WTC11 (cell line): Measurements from ENCODE around the gene ZFP2. TPM values are rescaled to one million over a fixed set of nuclear protein-coding genes. Genes with fewer than 3 reads are reported as not detected.

ENCODE experiments used
- ATAC-seq: fragments of 200-7000 bp; cut with Tn5 transposase; 2 replicates; pipeline ENCODE4 v1.10.0; 2021; ENCODE audit warnings: mild to moderate bottlenecking, moderate library complexity
- CTCF ChIA-PET: fragments of 300-600 bp; sonication (Branson Sonifier 250); formaldehyde crosslinking; loops from one replicate; lab custom pipeline; 2021; ENCODE audit warnings: antibody characterized with exemption; lab: Charles Lee
- POLR2A ChIA-PET: fragments of 350-600 bp; sonication (Branson Sonifier 250); formaldehyde crosslinking; loops from one replicate; lab custom pipeline; 2021; ENCODE audit warnings: antibody characterized with exemption; lab: Charles Lee
- DNase-seq: peaks from one replicate; pipeline ENCODE4 v3.0.0; 2021; ENCODE audit warnings: low spot score
- H3K27ac Mint-ChIP-seq: 2 replicates; pipeline ENCODE4 v1.8.0; 2021; ENCODE audit warnings: mixed read lengths
- H3K27me3 Mint-ChIP-seq: 2 replicates; pipeline ENCODE4 v1.8.0; 2021; ENCODE audit warnings: low read depth, mild to moderate bottlenecking, moderate library complexity, mixed read lengths
- H3K36me3 Mint-ChIP-seq: 2 replicates; pipeline ENCODE4 v1.8.0; 2021; ENCODE audit warnings: mixed read lengths
- H3K4me1 Mint-ChIP-seq: 2 replicates; pipeline ENCODE4 v1.8.0; 2022; ENCODE audit warnings: mixed read lengths
- H3K4me3 Mint-ChIP-seq: 2 replicates; pipeline ENCODE4 v1.8.0; 2021; ENCODE audit warnings: mild to moderate bottlenecking, moderate library complexity, mixed read lengths
- H3K9me3 Mint-ChIP-seq: 2 replicates; pipeline ENCODE4 v1.8.0; 2021; ENCODE audit warnings: mixed read lengths
- ARID4B ChIP-seq: sonication (generic); formaldehyde crosslinking; IDR thresholded peaks from 2 replicates; pipeline ENCODE4 v1.8.0; 2023; ENCODE audit warnings: missing genetic modification reagents, mild to moderate bottlenecking, borderline replicate concordance
- ATF6 ChIP-seq: sonication (generic); formaldehyde crosslinking; IDR thresholded peaks from 2 replicates; pipeline ENCODE4 v1.8.1; 2023; ENCODE audit warnings: mild to moderate bottlenecking, missing genetic modification reagents
- CREM ChIP-seq: sonication (generic); formaldehyde crosslinking; IDR thresholded peaks from 2 replicates; pipeline ENCODE4 v1.8.1; 2022; ENCODE audit warnings: mild to moderate bottlenecking, missing genetic modification reagents, moderate library complexity
- E2F5 ChIP-seq: sonication (generic); formaldehyde crosslinking; IDR thresholded peaks from 2 replicates; pipeline ENCODE4 v1.8.1; 2022; ENCODE audit warnings: mild to moderate bottlenecking, moderate library complexity, missing genetic modification reagents
- ELF4 ChIP-seq: sonication (generic); formaldehyde crosslinking; IDR thresholded peaks from 2 replicates; pipeline ENCODE4 v1.8.1; 2022; ENCODE audit warnings: low read depth, mild to moderate bottlenecking, moderate library complexity, missing genetic modification reagents
- ERG ChIP-seq: fragments of 250-450 bp; sonication (Bioruptor Pico); IDR thresholded peaks from 2 replicates; pipeline ENCODE4 v1.8.0; 2021; ENCODE audit warnings: mild to moderate bottlenecking
- ESRRA ChIP-seq: sonication (generic); formaldehyde crosslinking; IDR thresholded peaks from 2 replicates; pipeline ENCODE4 v1.8.1; 2022; ENCODE audit warnings: mild to moderate bottlenecking, missing genetic modification reagents, borderline replicate concordance
- FOXP1 ChIP-seq: sonication (generic); formaldehyde crosslinking; IDR thresholded peaks from 2 replicates; pipeline ENCODE4 v1.8.0; 2022; ENCODE audit warnings: missing genetic modification reagents, mild to moderate bottlenecking, moderate library complexity, borderline replicate concordance
- JAZF1 ChIP-seq: fragments of 250-450 bp; sonication (Bioruptor Pico); IDR thresholded peaks from 2 replicates; pipeline ENCODE4 v1.9.0; 2021; ENCODE audit warnings: moderate library complexity, mild to moderate bottlenecking, inconsistent platforms
- JUN ChIP-seq: sonication (generic); formaldehyde crosslinking; IDR thresholded peaks from 2 replicates; pipeline ENCODE4 v1.8.0; 2023; ENCODE audit warnings: mild to moderate bottlenecking, missing genetic modification reagents
- NFE2L1 ChIP-seq: sonication (generic); formaldehyde crosslinking; IDR thresholded peaks from 2 replicates; pipeline ENCODE4 v1.8.1; 2023; ENCODE audit warnings: missing genetic modification reagents
- NR3C1 ChIP-seq: sonication (generic); formaldehyde crosslinking; conservative IDR thresholded peaks from 2 replicates; pipeline ENCODE4 v1.8.1; 2023; ENCODE audit warnings: low read depth, mild to moderate bottlenecking, missing genetic modification reagents
- SP1 ChIP-seq: sonication (generic); formaldehyde crosslinking; conservative IDR thresholded peaks from 2 replicates; pipeline ENCODE4 v1.8.1; 2022; ENCODE audit warnings: missing genetic modification reagents
- TCF7 ChIP-seq: sonication (generic); formaldehyde crosslinking; IDR thresholded peaks from 2 replicates; pipeline ENCODE4 v1.8.0; 2022; ENCODE audit warnings: mild to moderate bottlenecking, low read depth, missing genetic modification reagents, moderate library complexity
- USF2 ChIP-seq: sonication (generic); formaldehyde crosslinking; IDR thresholded peaks from 2 replicates; pipeline ENCODE4 v1.8.1; 2023; ENCODE audit warnings: mild to moderate bottlenecking, missing genetic modification reagents, moderate library complexity
- ZBTB43 ChIP-seq: sonication (generic); formaldehyde crosslinking; IDR thresholded peaks from 2 replicates; pipeline ENCODE4 v1.8.1; 2023; ENCODE audit warnings: mild to moderate bottlenecking, missing genetic modification reagents
- ZNF219 ChIP-seq: sonication (generic); formaldehyde crosslinking; IDR thresholded peaks from 2 replicates; pipeline ENCODE4 v1.8.0; 2023; ENCODE audit warnings: missing genetic modification reagents, mild to moderate bottlenecking, borderline replicate concordance
- ZNF423 ChIP-seq: fragments of 250-450 bp; sonication (Bioruptor Pico); IDR thresholded peaks from 2 replicates; pipeline ENCODE4 v2.1.2; 2022; ENCODE audit warnings: mild to moderate bottlenecking, moderate library complexity
- ZSCAN18 ChIP-seq: fragments of 250-450 bp; sonication (Bioruptor Pico); IDR thresholded peaks from 2 replicates; pipeline ENCODE4 v2.1.2; 2022; ENCODE audit warnings: mild to moderate bottlenecking, moderate library complexity
- total RNA-seq: library from RNA; stranded (reverse); gene quantifications from 3 replicates; pipeline ENCODE4 v1.2.3, GENCODE V29; 2021

ZFP2 gene
- total RNA-seq, 1 experiment from 2014 or later = 1.0 TPM

GRCh38 chr5:178869577-178869976, 26.1 kb upstream of the ZFP2 start (continued):
- TF ChIP-seq ATF6 (no peak), ELF4 (CRISPR knock-in tag) (no peak), E2F5 (CRISPR knock-in tag) (no peak), CREM (CRISPR knock-in tag) (no peak), ZSCAN18 (CRISPR knock-in tag) (no peak)

GRCh38 chr5:178870411-178870810, 25.3 kb upstream of the ZFP2 start:
- DNase-seq (no peak), ATAC-seq (no peak)
- no peak overlapping the region for H3K4me3 Mint-ChIP-seq
- no peaks in the 10 kb centered on the region for H3K27me3 Mint-ChIP-seq
- TF ChIP-seq NFE2L1 (CRISPR knock-in tag) (no peak), SP1 (CRISPR knock-in tag) (no peak), ESRRA (no peak), ZBTB43 (CRISPR knock-in tag) (no peak), ARID4B (CRISPR knock-in tag) (no peak), ZNF423 (CRISPR knock-in tag) (no peak), JUN (CRISPR knock-in tag) (no peak), ZNF219 (CRISPR knock-in tag) (no peak), USF2 (CRISPR knock-in tag) (no peak), JAZF1 (no peak), TCF7 (CRISPR knock-in tag) (no peak), ERG (CRISPR knock-in tag) (no peak), FOXP1 (CRISPR knock-in tag) (no peak), NR3C1 (CRISPR knock-in tag) (no peak)
- H3K27ac Mint-ChIP-seq = no peak overlapping the region
- CTCF ChIA-PET = no interaction called here
- H3K36me3 Mint-ChIP-seq = peaks cover 84% of the 10 kb centered on the region
- POLR2A ChIA-PET = no interaction called here
- H3K4me1 Mint-ChIP-seq = no peaks in the 10 kb centered on the region
- H3K9me3 Mint-ChIP-seq = peaks cover 3% of the 10 kb centered on the region; the same call in 1 of the 2 replicates
